Measurements from ENCODE around the gene SIRPG. TPM values are rescaled to one million over a fixed set of nuclear protein-coding genes. Genes with fewer than 3 reads are reported as not detected.

The SIRPG gene
- total RNA-seq, 1 donor from 2014 or later = not detected

GRCh38 chr20:1664911-1665310 is 7.3 kb upstream of the SIRPG start:
- no peak for TF ChIP-seq CTCF (IDR thresholded peaks at IDR 0.05; ENCODE audit: insufficient read depth, low read length, poor library complexity, severe bottlenecking)
- no peaks in the 10 kb centered on the region for H3K36me3 ChIP-seq (ENCODE audit: control insufficient read depth, insufficient read depth, low read length)
- DNase-seq (ENCODE audit: low read depth) = no peak
- no peaks in the 10 kb centered on the region for H3K27me3 ChIP-seq (ENCODE audit: control insufficient read depth, insufficient read depth, low read length)
- no peak overlapping the region for H3K4me3 ChIP-seq (ENCODE audit: low read depth, low read length)

DNA sequence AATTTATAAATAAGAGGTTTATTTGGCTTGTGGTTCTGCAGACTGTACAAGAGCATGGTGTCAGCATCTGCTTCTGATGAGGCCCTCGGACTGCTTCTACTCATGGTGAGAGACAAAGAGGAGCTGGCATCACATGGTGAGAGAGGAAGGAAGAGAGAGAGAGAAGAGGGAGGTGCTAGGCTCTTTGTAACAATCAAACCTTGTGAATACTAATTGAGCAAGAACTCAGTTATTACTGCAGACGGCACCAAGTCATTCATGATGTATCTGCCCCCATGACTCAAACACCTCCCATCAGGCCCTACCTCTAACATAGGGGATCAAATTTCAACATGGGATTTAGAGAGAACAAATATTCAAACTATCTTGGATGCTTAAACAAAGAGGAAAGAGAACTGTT is 6.3 kb upstream of the SIRPG start:
- Histone ChIP-seq H3K36me3 (ENCODE audit: control insufficient read depth, insufficient read depth, low read length) (no peaks in the 10 kb centered on the region), H3K27me3 (ENCODE audit: control insufficient read depth, insufficient read depth, low read length) (no peaks in the 10 kb centered on the region), H3K4me3 (ENCODE audit: low read depth, low read length) (no peak overlapping the region)
- no peak for DNase-seq (ENCODE audit: low read depth)
- TF ChIP-seq CTCF (IDR thresholded peaks at IDR 0.05; ENCODE audit: insufficient read depth, low read length, poor library complexity, severe bottlenecking) = no peak

- TF ChIP-seq CTCF (IDR thresholded peaks at IDR 0.05; ENCODE audit: insufficient read depth, low read length, poor library complexity, severe bottlenecking) = no peak
- Histone ChIP-seq H3K36me3 (ENCODE audit: control insufficient read depth, insufficient read depth, low read length) (no peaks in the 10 kb centered on the region), H3K27me3 (ENCODE audit: control insufficient read depth, insufficient read depth, low read length) (no peaks in the 10 kb centered on the region), H3K4me3 (ENCODE audit: low read depth, low read length) (no peak overlapping the region)
- no peak for DNase-seq (ENCODE audit: low read depth)
Observed at GRCh38 chr20:1661542-1662299, 4.1 kb upstream of the SIRPG start.

- TF ChIP-seq CTCF (IDR thresholded peaks at IDR 0.05; ENCODE audit: insufficient read depth, low read length, poor library complexity, severe bottlenecking) = no peak
- no peak for DNase-seq (ENCODE audit: low read depth)
Observed at GRCh38 chr20:1660246-1660645, 2.7 kb upstream of the SIRPG start.

DNA sequence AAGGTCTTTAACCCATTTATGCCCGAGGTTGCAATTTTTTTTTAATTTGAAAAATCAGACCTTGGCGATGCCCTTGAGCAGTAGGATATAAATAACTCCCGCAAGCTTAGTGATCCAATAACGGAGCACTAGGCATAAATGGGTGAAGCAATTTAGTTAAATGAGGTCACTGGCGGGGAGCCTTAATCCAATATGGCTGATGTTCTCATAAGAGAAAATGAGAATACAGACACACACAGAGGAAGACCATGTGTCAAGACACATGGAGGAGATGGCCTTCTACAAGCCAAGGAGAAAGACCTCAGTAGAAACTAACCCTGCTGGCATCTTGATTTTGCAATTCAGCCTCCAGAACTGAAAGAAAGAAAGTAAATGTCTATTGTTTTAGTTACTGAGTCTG is 735 bp downstream of the SIRPG start:
- TF ChIP-seq CTCF (IDR thresholded peaks at IDR 0.05; ENCODE audit: insufficient read depth, low read length, poor library complexity, severe bottlenecking) = no peak
- Histone ChIP-seq H3K4me3 (ENCODE audit: low read depth, low read length) (no peak overlapping the region), H3K27me3 (ENCODE audit: control insufficient read depth, insufficient read depth, low read length) (no peaks in the 10 kb centered on the region), H3K36me3 (ENCODE audit: control insufficient read depth, insufficient read depth, low read length) (no peaks in the 10 kb centered on the region)
- no peak for DNase-seq (ENCODE audit: low read depth)

More at GRCh38 chr20:1660246-1660645, 2.7 kb upstream of the SIRPG start:
- no peaks in the 10 kb centered on the region for H3K36me3 ChIP-seq (ENCODE audit: control insufficient read depth, insufficient read depth, low read length)
- no peaks in the 10 kb centered on the region for H3K27me3 ChIP-seq (ENCODE audit: control insufficient read depth, insufficient read depth, low read length)
- no peak overlapping the region for H3K4me3 ChIP-seq (ENCODE audit: low read depth, low read length)

DNA sequence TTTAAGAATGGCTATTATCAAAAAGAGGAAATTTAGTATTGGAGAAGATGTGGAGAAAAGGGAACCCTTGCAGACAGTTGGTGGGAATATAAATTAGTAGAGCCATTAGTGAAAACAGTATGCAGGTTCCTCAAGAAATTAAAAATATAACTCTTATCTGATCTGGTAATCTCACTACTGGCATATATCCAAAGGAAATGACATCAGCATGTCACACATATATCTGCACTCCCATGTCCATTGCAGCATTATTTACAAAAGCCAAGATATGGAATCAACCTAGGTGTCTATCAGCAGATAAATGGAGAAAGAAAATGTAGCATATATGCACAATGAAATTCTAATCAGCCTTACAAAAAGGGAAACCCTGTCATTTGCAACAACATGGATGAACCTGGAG is 2.6 kb downstream of the SIRPG start:
- no peak for DNase-seq (ENCODE audit: low read depth)
- no peak overlapping the region for H3K4me3 ChIP-seq (ENCODE audit: low read depth, low read length)
- no peaks in the 10 kb centered on the region for H3K36me3 ChIP-seq (ENCODE audit: control insufficient read depth, insufficient read depth, low read length)
- TF ChIP-seq CTCF (IDR thresholded peaks at IDR 0.05; ENCODE audit: insufficient read depth, low read length, poor library complexity, severe bottlenecking) = no peak
- no peaks in the 10 kb centered on the region for H3K27me3 ChIP-seq (ENCODE audit: control insufficient read depth, insufficient read depth, low read length)

Data from kidney epithelial cell (primary cell).